Activated CD4-positive, alpha-beta T cell treated with anti-CD3 and anti-CD28 coated beads, Interleukin-2, Interleukin-6, amounts not matched to agents 100 ng/mL and 50 ng/mL, durations not matched to agents 16 hours and 8 hours (primary cell): ENCODE measurements around the gene PCDHGA1.
"Not testable (repeated sequence)": the region's sequence is repeated elsewhere in the genome, so short reads cannot be mapped to it uniquely, and the experiment has no call there.

ENCODE experiments used
- DNase-seq: peaks from one replicate; pipeline ENCODE4 v3.0.0-alpha.2; 2020

Gene PCDHGA1

DNA sequence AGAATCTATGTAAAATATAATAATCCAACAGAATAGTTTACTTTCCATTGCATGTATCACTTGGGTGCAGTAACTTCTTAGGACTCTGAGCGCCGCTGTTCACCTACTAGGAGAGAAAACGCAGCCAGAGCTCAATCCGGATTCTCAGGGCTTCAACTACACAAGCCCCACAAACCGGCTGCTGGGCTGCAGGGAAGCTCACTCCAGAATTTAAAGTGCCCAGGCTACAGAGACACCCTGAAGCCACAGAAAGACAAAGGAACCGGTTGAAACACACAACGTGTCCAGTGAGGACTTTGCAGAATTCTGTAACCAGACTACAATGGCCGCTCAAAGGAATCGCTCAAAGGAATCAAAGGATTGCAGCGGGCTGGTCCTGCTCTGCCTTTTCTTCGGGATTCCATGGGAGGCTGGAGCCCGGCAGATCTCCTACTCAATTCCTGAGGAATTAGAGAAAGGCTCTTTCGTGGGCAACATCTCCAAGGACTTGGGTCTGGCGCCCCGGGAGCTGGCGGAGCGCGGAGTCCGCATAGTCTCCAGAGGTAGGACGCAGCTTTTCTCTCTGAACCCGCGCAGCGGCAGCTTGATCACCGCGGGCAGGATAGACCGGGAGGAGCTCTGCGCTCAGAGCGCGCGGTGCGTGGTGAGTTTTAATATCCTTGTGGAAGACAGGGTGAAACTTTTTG, 82.7 kb downstream of the PCDHGA1 start, which contains the start of gene PCDHGA10:
Gene PCDHGA10, plus strand, starts transcription at position 134 of the 686 bp plus-strand sequence. Its CDS starts 189 bp downstream, at position 323.
- peak; percentile 64 for DNase-seq

DNA sequence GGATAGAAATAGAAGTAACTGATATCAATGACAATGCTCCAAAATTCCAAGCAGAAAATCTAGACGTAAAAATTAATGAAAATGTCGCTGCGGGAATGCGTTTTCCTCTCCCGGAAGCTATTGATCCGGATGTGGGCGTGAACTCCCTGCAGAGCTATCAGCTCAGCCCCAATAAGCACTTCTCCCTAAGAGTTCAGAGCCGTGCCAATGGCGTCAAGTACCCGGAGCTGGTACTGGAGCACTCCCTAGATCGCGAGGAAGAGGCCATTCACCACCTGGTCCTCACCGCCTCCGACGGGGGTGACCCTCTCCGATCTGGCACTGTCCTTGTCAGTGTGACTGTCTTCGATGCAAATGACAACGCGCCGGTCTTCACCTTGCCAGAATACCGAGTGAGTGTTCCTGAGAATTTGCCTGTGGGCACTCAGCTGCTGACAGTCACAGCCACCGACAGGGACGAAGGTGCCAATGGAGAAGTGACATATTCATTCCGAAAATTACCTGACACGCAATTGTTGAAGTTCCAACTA, 83.3 kb downstream of the PCDHGA1 start:
- no peak for DNase-seq

DNA sequence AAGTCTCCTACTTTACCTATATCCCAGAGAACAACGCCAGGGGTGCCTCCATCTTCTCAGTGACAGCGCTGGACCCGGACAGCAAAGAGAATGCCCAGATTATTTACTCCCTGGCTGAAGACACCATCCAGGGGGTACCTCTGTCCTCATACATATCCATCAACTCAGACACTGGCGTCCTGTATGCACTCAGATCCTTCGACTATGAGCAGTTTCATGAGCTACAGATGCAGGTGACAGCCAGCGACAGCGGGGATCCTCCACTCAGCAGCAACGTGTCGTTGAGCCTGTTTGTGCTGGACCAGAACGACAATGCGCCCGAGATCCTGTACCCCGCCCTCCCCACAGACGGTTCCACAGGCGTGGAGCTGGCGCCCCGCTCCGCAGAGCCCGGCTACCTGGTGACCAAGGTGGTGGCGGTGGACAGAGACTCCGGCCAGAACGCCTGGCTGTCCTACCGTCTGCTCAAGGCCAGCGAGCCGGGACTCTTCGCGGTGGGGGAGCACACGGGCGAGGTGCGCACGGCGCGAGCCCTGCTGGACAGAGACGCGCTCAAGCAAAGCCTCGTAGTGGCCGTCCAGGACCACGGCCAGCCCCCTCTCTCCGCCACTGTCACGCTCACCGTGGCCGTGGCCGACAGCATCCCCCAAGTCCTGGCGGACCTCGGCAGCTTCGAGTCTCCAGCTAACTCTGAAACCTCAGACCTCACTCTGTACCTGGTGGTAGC, 84.4 kb downstream of the PCDHGA1 start:
- DNase-seq = not testable (repeated sequence)

DNA sequence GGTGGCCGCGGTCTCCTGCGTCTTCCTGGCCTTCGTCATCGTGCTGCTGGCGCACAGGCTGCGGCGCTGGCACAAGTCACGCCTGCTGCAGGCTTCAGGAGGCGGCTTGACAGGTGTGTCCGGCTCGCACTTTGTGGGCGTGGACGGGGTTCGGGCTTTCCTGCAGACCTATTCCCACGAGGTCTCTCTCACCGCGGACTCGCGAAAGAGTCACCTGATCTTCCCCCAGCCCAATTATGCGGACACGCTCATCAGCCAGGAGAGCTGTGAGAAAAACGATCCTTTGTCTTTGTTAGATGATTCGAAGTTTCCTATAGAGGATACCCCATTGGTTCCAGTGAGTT, 84.9 kb downstream of the PCDHGA1 start:
- DNase-seq = not testable (repeated sequence)

- peak; percentile 66 for DNase-seq
These were observed 87.3 kb downstream of the PCDHGA1 start, which contains the start of gene PCDHGB7 for GRCh38 chr5:141417494-141418172. PCDHGB7 (plus strand) TSS chr5:141417677; CDS start chr5:141417860, 183 bp downstream.

- no peak for DNase-seq
These were observed 89.0 kb downstream of the PCDHGA1 start for GRCh38 chr5:141419074-141419880.

DNA sequence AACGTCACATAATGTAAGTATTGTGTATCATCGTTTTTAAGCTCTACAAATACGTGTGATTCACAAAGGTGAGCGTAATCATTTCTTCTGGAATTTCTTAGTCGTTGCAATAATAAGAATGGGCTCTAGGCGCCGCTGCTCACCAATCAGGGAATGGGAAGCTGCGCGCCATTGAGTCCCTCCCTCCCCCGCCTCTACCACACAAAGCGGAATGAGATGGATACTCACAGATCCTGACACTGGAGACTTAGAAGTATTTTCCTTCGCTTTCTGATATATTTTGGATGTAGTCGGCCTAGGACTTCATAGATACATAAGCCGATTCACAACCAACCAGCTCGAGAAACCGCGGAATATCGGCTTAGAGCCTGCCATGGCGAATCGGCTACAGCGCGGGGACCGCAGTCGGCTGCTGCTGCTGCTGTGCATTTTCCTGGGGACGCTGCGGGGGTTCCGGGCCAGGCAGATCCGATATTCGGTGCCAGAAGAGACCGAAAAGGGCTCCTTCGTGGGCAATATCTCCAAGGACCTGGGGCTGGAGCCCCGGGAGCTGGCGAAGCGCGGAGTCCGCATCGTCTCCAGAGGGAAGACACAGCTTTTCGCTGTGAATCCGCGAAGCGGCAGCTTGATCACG, 90.7 kb downstream of the PCDHGA1 start, which contains the start of gene PCDHGA11:
Gene PCDHGA11, plus strand, starts transcription at position 197 of the 634 bp plus-strand sequence. Its CDS starts 177 bp downstream, at position 374.
- DNase-seq = peak; percentile 59

GRCh38 chr5:141421489-141421855, 91.2 kb downstream of the PCDHGA1 start:
- no peak for DNase-seq

DNA sequence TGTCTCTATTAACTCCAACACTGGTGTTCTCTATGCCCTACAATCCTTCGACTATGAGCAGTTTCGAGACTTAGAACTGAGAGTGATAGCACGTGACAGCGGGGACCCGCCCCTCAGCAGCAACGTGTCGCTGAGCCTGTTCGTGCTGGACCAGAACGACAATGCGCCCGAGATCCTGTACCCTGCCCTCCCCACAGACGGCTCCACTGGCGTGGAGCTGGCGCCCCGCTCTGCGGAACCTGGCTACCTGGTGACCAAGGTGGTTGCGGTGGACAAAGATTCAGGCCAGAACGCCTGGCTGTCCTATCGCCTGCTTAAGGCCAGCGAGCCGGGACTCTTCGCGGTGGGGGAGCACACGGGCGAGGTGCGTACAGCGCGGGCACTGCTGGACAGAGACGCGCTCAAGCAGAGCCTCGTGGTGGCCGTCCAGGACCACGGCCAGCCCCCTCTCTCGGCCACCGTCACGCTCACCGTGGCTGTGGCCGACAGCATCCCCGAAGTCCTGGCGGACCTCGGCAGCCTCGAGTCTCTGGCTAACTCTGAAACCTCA, 92.5 kb downstream of the PCDHGA1 start:
- no peak for DNase-seq

- DNase-seq = no peak
These were observed 97.6 kb downstream of the PCDHGA1 start for GRCh38 chr5:141427783-141428426.

- DNase-seq = peak; percentile 49
These were observed 100.2 kb downstream of the PCDHGA1 start, which contains the start of gene PCDHGA12 for GRCh38 chr5:141430332-141431113. PCDHGA12 (plus strand) TSS chr5:141430507; CDS start chr5:141430760, 253 bp downstream.

- DNase-seq = no peak
These were observed 101.0 kb downstream of the PCDHGA1 start for GRCh38 chr5:141431286-141431685.

- DNase-seq = not testable (repeated sequence)
These were observed 102.0 kb downstream of the PCDHGA1 start for GRCh38 chr5:141432308-141432707.

DNA sequence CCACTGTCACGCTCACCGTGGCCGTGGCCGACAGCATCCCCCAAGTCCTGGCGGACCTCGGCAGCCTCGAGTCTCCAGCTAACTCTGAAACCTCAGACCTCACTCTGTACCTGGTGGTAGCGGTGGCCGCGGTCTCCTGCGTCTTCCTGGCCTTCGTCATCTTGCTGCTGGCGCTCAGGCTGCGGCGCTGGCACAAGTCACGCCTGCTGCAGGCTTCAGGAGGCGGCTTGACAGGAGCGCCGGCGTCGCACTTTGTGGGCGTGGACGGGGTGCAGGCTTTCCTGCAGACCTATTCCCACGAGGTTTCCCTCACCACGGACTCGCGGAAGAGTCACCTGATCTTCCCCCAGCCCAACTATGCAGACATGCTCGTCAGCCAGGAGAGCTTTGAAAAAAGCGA, 102.4 kb downstream of the PCDHGA1 start:
- DNase-seq = not testable (repeated sequence)

- no peak for DNase-seq
These were observed 103.7 kb downstream of the PCDHGA1 start for GRCh38 chr5:141434006-141434405.

DNA sequence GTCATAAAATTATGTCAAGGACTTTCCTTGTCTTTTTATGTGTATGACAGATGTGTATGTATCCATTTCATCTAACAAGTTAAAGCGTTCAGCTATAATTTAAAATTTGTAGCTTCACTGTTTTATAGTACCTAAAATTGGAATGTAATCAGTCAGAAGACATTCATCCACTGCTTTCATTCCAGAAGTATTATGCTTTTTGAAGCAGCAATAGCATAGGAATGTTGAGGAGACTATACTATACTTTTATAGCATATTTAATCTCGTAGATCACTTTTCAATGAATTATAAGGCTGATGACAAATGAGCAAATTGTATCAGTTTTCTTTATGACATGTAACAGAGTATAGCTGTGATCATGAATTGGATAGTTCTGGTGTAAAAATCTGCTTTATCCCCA, 106.9 kb downstream of the PCDHGA1 start:
- DNase-seq = no peak

GRCh38 chr5:141439411-141440141, 109.3 kb downstream of the PCDHGA1 start:
- DNase-seq = no peak

GRCh38 chr5:141440341-141440740, 110.0 kb downstream of the PCDHGA1 start:
- no peak for DNase-seq

- DNase-seq = no peak
These were observed 111.4 kb downstream of the PCDHGA1 start for GRCh38 chr5:141441571-141442170.
